Measurements from ENCODE around the gene BSN.

Gene BSN

DNA sequence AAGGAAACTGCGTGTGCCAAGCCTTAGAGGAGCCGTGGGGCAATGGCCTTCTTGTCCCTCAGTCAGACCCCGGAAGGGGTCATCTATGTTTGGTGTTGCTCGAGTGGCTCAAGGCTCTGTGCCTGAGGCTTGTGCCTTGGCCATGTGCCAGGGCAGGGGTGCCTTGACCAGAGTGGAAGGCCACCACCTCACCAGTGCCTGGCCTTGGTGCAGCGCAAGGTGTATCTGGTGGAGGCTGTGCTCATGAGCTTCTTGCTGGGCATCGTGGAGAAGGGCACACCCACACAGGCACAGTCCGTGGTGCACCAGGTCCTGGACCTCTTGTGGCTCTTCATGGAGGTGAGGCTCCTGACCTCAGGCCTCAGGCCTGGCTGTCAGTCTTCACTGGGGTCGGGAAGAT is 145.7 kb downstream of the BSN start:
- no peak for FAIRE-seq

DNA sequence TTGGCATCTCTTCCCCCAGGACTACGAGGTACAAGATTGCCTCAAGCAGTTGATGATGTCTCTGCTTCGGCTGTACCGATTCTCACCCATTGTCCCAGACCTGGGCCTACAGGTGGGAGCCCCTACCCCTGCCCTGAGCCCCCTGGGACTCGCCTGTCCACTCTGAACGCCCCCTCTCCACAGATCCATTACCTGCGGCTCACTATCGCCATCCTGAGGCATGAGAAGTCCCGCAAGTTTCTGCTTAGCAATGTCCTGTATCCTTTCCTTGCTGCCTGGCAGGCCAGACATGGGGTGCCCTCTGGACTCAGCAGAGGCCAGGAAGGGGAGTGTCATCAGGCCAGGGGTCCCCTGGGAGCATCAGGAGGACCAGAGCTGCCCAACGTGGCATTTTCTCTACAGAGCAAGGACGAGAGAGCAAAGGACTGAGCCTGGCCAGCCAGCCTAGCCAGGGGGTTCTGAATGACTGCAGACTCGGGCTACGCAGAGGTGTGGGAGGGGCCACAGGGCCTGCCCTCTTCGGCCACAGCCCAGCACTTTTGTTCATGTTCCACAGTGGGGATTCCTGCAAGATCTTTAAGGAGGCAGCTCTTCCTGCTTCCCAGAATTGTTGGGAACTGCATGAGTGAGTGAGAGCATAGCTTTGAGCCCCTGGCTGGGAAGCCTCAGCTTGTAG is 146.3 kb downstream of the BSN start:
- no peak for FAIRE-seq

GRCh38 chr3:49701388-49702077 is 147.3 kb downstream of the BSN start:
- no peak for FAIRE-seq

- FAIRE-seq = no peak
These were observed 148.4 kb downstream of the BSN start for GRCh38 chr3:49702672-49703071.

- FAIRE-seq = no peak
These were observed 149.2 kb downstream of the BSN start for GRCh38 chr3:49703443-49703927.

GRCh38 chr3:49703956-49704355 is 149.7 kb downstream of the BSN start:
- no peak for FAIRE-seq

DNA sequence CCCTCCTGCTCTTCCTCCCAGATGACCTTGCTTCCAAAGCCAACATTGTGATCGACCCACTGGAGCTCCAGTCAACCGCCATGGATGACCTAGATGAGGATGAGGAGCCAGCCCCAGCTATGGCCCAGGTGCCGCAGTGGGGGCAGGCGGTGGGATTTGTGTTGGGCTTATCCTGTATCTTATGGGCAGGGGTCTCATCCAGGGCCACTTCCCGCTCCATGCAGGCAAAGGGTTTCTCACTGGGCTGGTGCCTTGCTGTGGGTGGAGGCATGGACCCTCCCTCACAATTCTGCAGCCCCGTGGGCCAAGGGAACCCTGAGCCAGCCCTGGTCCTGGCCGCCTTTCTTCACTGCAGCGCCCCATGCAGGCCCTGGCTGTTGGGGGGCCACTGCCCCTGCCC is 150.4 kb downstream of the BSN start:
- no peak for FAIRE-seq

DNA sequence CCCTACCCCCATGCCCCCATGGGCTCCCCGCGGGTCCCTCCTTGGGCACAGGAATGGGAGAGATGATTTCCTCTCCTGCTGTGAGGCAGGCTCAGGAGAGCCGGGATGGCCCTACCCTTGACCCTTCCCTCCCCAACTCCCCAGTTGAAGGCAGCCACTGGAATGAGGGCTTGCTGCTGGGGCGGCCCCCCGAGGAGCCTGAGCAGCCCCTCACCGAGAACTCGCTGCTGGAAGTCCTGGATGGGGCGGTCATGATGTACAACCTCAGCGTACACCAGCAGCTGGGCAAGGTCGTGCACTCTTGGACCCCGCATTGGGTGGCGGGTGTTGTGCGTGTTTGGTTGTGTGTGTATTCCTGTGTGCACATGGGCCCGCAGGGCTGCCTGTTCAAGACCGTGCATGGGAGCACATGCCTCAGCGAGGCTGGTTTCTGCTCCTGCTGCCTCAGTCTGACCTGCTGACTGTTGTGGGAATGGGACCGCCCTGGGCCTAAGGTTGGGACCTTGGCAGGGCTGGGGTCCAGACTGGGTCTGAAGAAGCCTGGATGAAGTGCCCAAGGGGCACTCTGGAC is 151.2 kb downstream of the BSN start:
- FAIRE-seq = no peak

- no peak for FAIRE-seq
These were observed 152.3 kb downstream of the BSN start for GRCh38 chr3:49706456-49707112.

- no peak for FAIRE-seq
These were observed 152.8 kb downstream of the BSN start for GRCh38 chr3:49707113-49707480.

DNA sequence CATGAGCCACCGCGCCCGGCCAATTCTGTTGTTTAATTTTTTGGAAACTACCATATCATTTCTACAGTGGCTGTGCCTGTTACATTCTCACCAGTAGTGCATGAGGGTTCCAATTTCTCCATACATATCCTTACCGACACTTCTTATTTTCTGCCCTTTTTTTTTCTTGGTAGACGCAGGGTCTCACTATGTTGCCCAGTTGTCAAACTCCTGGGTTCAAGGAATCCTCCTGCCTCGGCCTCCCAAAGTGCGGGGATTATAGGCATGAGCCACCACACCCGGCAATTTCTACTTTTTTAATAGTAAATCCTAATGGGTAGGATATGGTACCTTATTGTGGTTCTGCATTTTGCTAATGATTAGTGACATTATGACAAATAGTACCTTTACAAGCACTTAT is 155.6 kb downstream of the BSN start:
- no peak for FAIRE-seq

DNA sequence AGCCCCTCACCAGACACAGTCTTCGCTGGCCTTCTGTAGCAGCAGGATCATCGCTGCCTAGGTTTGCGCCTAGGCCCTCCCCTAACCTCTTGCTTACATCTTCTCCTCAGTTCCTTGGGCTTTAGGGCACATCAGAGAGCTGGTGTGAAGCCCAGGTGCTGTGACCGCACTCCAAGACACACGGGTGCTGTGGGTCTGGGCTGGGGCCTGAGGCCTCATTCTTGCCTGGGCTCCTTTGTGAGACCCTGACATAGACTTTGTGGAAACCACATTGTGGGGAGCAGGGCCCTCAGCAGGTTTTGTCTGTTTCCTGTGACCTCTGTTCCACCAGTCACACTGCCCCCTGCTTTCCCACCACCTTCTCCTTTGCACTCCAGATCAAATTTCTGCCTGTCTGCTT is 157.2 kb downstream of the BSN start:
- FAIRE-seq = no peak

- FAIRE-seq = no peak
These were observed 157.9 kb downstream of the BSN start for GRCh38 chr3:49712166-49712565.

GRCh38 chr3:49712631-49713317 is 158.5 kb downstream of the BSN start:
- no peak for FAIRE-seq

DNA sequence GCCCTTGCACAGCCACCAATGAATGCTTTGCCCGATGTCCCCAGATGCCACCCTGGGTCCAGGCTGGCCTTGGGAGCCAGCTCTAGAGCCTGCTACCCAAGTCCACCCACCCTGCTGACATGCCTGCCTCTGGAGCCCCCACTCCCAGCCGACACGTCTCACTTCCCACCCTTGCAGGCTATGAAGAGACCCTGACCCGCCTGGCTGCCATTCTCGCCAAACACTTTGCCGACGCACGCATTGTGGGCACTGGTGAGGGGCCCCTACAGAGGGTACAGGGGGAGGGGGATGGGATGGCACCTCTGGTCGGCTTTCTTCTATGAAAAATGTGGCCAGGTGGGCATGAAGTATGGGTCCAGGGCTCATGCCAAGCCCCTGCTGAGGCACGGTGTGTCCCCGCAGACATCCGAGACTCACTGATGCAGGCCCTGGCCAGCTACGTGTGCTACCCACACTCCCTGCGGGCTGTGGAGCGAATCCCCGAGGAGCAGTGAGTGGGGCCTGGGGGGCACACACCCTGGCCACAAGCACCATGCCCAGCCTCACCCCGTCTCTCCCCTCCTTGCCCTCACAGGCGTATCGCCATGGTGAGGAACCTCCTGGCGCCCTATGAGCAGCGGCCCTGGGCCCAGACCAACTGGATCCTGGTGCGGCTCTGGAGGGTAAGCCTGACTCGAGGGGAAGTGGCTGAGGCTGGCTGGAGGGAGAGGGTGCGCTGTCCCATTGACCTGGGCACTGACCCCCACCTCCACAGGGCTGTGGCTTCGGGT is 159.2 kb downstream of the BSN start:
- FAIRE-seq = no peak

GRCh38 chr3:49714728-49715550 is 160.7 kb downstream of the BSN start:
- FAIRE-seq = no peak

- no peak for FAIRE-seq
These were observed 161.4 kb downstream of the BSN start for GRCh38 chr3:49715611-49716121.

- FAIRE-seq = no peak
These were observed 161.9 kb downstream of the BSN start for GRCh38 chr3:49716169-49716568.

DNA sequence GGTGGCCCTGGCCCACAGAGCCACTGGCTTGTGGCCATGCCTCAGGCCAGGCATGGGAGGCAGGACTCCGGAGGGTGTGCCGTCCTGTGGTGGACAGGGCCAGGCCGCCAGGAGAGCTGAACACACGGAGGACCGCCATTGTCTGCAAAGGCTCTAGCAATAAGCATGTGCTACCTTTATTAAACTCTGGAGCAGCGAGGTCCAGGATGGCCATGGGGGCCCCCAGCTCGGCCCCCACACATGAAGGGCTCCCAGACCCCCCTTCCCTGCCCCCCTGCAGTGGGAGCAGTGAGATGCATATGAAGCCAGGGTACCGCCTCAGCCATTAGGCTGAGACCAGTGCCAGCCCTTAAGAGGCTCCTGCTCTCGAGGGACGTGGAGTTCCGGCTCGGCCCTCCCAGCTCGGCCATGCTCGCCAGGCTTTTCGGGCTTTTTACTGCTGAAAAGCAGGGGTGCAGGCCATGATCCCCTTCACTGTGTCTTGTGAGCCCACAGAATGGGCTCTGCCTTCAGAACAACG is 162.5 kb downstream of the BSN start:
- no peak for FAIRE-seq

- no peak for FAIRE-seq
These were observed 163.1 kb downstream of the BSN start for GRCh38 chr3:49717211-49717958.

Measured in A204.1 (cell line).